Activated CD4-positive, alpha-beta T cell treated with anti-CD3 and anti-CD28 coated beads, Interleukin-2, amount 50 U/mL, for 1 hour (primary cell): ENCODE results near the gene IFT88.

Experiments used
- DNase-seq: peaks from one replicate; pipeline ENCODE4 v3.0.0-alpha.2; 2020

The IFT88 gene

GRCh38 chr13:20567881-20568528 lies 1.0 kb downstream of the IFT88 start:
- no peak for DNase-seq

GRCh38 chr13:20570517-20570916 lies 3.6 kb downstream of the IFT88 start:
- no peak for DNase-seq

GRCh38 chr13:20571676-20572075 lies 4.7 kb downstream of the IFT88 start:
- DNase-seq, result no peak

GRCh38 chr13:20573186-20573585 lies 6.2 kb downstream of the IFT88 start:
- no peak for DNase-seq

- no peak for DNase-seq
Measured at GRCh38 chr13:20573636-20574035, 6.7 kb downstream of the IFT88 start.

GRCh38 chr13:20579191-20579590 lies 12.2 kb downstream of the IFT88 start:
- no peak for DNase-seq

- no peak for DNase-seq
Measured at GRCh38 chr13:20580257-20580656, 13.3 kb downstream of the IFT88 start.

- DNase-seq, result no peak
Measured at GRCh38 chr13:20582026-20582425, 15.1 kb downstream of the IFT88 start.

- DNase-seq, result no peak
Measured at GRCh38 chr13:20583803-20584293, 16.9 kb downstream of the IFT88 start.

GRCh38 chr13:20585371-20585770 lies 18.4 kb downstream of the IFT88 start:
- no peak for DNase-seq

GRCh38 chr13:20588529-20589110 lies 21.7 kb downstream of the IFT88 start:
- no peak for DNase-seq

GRCh38 chr13:20590561-20590960 lies 23.6 kb downstream of the IFT88 start:
- DNase-seq, result no peak

- DNase-seq, result no peak
Measured at GRCh38 chr13:20592606-20593005, 25.6 kb downstream of the IFT88 start.

- no peak for DNase-seq
Measured at GRCh38 chr13:20594280-20594679, 27.3 kb downstream of the IFT88 start.

- DNase-seq, result no peak
Measured at GRCh38 chr13:20607015-20607414, 40.1 kb downstream of the IFT88 start.

GRCh38 chr13:20608438-20609020 lies 41.6 kb downstream of the IFT88 start:
- DNase-seq, result no peak

- no peak for DNase-seq
Measured at GRCh38 chr13:20609145-20609544, 42.2 kb downstream of the IFT88 start.

GRCh38 chr13:20610006-20610405 lies 43.0 kb downstream of the IFT88 start:
- no peak for DNase-seq

GRCh38 chr13:20616059-20616797 lies 49.3 kb downstream of the IFT88 start:
- DNase-seq, result no peak

GRCh38 chr13:20623000-20623399 lies 56.0 kb downstream of the IFT88 start:
- DNase-seq, result no peak

GRCh38 chr13:20624213-20624612 lies 57.3 kb downstream of the IFT88 start:
- no peak for DNase-seq

- DNase-seq, result no peak
Measured at GRCh38 chr13:20633802-20634201, 66.8 kb downstream of the IFT88 start.

- no peak for DNase-seq
Measured at GRCh38 chr13:20636079-20636478, 69.1 kb downstream of the IFT88 start.

- DNase-seq, result no peak
Measured at GRCh38 chr13:20637811-20638210, 70.9 kb downstream of the IFT88 start.
